Panc1 (cell line): ENCODE results near the gene ZNF700.
"Not testable (repeated sequence)": the region's sequence is repeated elsewhere in the genome, so short reads cannot be mapped to it uniquely, and the experiment has no call there.

Experiments
- POLR2AphosphoS5 ChIP-seq: IDR thresholded peaks from 2 replicates; pipeline ENCODE4 v1.6.1; 2012; ENCODE audit warnings: mild to moderate bottlenecking, low read depth, low read length, moderate library complexity
- TF ChIP-seq, protein P1 (sequence below): fragments of 450-650 bp; IDR thresholded peaks from 2 replicates; pipeline ENCODE4 v1.5.1; 2017; ENCODE audit warnings: mild to moderate bottlenecking
- TF ChIP-seq, protein P2 (sequence below), 2 experiments: IDR thresholded peaks; 2 replicates each; pipeline ENCODE4 v1.6.1; 2011 to 2012; ENCODE audit warnings: low read depth in 2 of 2, control low read depth in 1 of 2, low read length in 1 of 2, mild to moderate bottlenecking in 1 of 2, moderate library complexity in 1 of 2; ENCODE audit not compliant: insufficient read depth in 1 of 2

DNA sequence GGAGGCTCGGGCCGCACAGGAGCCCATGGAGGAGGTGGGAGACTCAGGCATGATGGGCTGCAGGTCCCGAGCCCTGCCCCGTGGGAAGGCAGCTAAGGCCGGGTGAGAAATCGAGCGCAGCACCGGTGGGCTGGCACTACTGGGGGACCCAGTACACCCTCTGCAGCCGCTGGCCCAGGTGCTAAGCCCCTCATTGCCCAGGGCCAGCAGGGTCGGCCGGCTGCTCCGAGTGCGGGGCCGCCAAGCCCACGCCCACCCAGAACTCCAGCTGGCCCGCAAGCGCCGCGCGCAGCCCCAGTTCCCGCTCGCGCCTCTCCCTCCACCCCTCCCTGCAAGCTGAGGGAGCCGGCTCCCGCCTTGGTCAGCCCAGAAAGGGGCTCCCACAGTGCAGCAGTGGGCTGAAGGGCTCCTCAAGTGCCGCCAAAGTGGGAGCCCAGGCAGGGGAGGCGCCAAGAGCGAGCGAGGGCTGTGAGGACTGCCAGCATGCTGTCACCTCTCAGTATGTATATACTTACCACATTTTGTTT lies 16.5 kb downstream of the ZNF700 start:
- not testable (repeated sequence) for TF ChIP-seq POLR2AphosphoS5
- TF ChIP-seq, protein P1, sequence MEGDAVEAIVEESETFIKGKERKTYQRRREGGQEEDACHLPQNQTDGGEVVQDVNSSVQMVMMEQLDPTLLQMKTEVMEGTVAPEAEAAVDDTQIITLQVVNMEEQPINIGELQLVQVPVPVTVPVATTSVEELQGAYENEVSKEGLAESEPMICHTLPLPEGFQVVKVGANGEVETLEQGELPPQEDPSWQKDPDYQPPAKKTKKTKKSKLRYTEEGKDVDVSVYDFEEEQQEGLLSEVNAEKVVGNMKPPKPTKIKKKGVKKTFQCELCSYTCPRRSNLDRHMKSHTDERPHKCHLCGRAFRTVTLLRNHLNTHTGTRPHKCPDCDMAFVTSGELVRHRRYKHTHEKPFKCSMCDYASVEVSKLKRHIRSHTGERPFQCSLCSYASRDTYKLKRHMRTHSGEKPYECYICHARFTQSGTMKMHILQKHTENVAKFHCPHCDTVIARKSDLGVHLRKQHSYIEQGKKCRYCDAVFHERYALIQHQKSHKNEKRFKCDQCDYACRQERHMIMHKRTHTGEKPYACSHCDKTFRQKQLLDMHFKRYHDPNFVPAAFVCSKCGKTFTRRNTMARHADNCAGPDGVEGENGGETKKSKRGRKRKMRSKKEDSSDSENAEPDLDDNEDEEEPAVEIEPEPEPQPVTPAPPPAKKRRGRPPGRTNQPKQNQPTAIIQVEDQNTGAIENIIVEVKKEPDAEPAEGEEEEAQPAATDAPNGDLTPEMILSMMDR = not testable (repeated sequence)
- TF ChIP-seq, protein P2, sequence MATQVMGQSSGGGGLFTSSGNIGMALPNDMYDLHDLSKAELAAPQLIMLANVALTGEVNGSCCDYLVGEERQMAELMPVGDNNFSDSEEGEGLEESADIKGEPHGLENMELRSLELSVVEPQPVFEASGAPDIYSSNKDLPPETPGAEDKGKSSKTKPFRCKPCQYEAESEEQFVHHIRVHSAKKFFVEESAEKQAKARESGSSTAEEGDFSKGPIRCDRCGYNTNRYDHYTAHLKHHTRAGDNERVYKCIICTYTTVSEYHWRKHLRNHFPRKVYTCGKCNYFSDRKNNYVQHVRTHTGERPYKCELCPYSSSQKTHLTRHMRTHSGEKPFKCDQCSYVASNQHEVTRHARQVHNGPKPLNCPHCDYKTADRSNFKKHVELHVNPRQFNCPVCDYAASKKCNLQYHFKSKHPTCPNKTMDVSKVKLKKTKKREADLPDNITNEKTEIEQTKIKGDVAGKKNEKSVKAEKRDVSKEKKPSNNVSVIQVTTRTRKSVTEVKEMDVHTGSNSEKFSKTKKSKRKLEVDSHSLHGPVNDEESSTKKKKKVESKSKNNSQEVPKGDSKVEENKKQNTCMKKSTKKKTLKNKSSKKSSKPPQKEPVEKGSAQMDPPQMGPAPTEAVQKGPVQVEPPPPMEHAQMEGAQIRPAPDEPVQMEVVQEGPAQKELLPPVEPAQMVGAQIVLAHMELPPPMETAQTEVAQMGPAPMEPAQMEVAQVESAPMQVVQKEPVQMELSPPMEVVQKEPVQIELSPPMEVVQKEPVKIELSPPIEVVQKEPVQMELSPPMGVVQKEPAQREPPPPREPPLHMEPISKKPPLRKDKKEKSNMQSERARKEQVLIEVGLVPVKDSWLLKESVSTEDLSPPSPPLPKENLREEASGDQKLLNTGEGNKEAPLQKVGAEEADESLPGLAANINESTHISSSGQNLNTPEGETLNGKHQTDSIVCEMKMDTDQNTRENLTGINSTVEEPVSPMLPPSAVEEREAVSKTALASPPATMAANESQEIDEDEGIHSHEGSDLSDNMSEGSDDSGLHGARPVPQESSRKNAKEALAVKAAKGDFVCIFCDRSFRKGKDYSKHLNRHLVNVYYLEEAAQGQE (IDR thresholded peaks at IDR 0.05; ENCODE audit: insufficient read depth in 1 of 2, low read depth in 2 of 2, low read length in 1 of 2) = not testable (repeated sequence)
